Activated CD8-positive, alpha-beta memory T cell treated with anti-CD3 and anti-CD28 coated beads for 36 hours (primary cell): ENCODE data around the gene ADIRF. TPM values are rescaled to one million over a fixed set of nuclear protein-coding genes. Genes with fewer than 3 reads are reported as not detected.
"Not testable (repeated sequence)": the region's sequence is repeated elsewhere in the genome, so short reads cannot be mapped to it uniquely, and the experiment has no call there.

Source experiments
- CTCF ChIA-PET: fragments of 350-600 bp; sonication (Branson Sonifier 250); formaldehyde crosslinking; loops from one replicate; lab custom pipeline; 2021; ENCODE audit warnings: antibody characterized with exemption; lab: Charles Lee
- POLR2A ChIA-PET: fragments of 350-600 bp; sonication (Branson Sonifier 250); formaldehyde crosslinking; loops from one replicate; lab custom pipeline; 2021; ENCODE audit warnings: antibody characterized with exemption; lab: Charles Lee
- total RNA-seq, 2 experiments: library from RNA; stranded (reverse); gene quantifications; one replicate each; pipeline ENCODE4 v1.2.3, GENCODE V29; 2021

The ADIRF gene
- total RNA-seq: not detected

- CTCF ChIA-PET: interaction anchor here (1.1 to 2.1 kb wide), 6 partner anchors 26 to 568 kb away, joined by 3 to 5 read pairs (median 4); no protein-coding TSS in a partner anchor
- POLR2A ChIA-PET: no interaction called here
Observed at GRCh38 chr10:86968271-86968993, at the start of gene ADIRF. Gene ADIRF (plus strand): TSS chr10:86968482. CDS start chr10:86968545, 63 bp downstream.

GRCh38 chr10:86922553-86922961 lies 45.7 kb upstream of the ADIRF start:
- POLR2A ChIA-PET: no interaction called here
- CTCF ChIA-PET: no interaction called here

- CTCF ChIA-PET: interaction anchor here (0.6 to 1.6 kb wide), 3 partner anchors 9 to 241 kb away, joined by 3 to 6 read pairs (median 5); no protein-coding TSS in a partner anchor
- POLR2A ChIA-PET: no interaction called here
Observed at GRCh38 chr10:86929468-86930380, 38.6 kb upstream of the ADIRF start.

- POLR2A ChIA-PET: no interaction called here
- CTCF ChIA-PET: interaction anchor here (0.5 kb wide), 1 partner anchor 117 kb away, joined by 4 read pairs; no protein-coding TSS in a partner anchor
Observed at GRCh38 chr10:86931872-86932271, 36.4 kb upstream of the ADIRF start.

- ChIA-PET CTCF (interaction anchor here (1.3 kb wide), 1 partner anchor 32 kb away, joined by 3 read pairs; no protein-coding TSS in a partner anchor), POLR2A (no interaction called here)
Observed at GRCh38 chr10:86932674-86933073, 35.6 kb upstream of the ADIRF start.

GRCh38 chr10:86934162-86934711 lies 34.0 kb upstream of the ADIRF start:
- CTCF ChIA-PET, POLR2A ChIA-PET: not testable (repeated sequence)

- ChIA-PET POLR2A (no interaction called here), CTCF (interaction anchor here (0.5 to 0.8 kb wide), 2 partner anchors 11 to 117 kb away, joined by 3 read pairs; no protein-coding TSS in a partner anchor)
Observed at GRCh38 chr10:86936661-86937501, 31.4 kb upstream of the ADIRF start.

- ChIA-PET CTCF (interaction anchor here (0.8 to 1.2 kb wide), 2 partner anchors 10 to 249 kb away, joined by 3 read pairs; no protein-coding TSS in a partner anchor), POLR2A (no interaction called here)
Observed at GRCh38 chr10:86937502-86938154, 30.7 kb upstream of the ADIRF start.

- ChIA-PET CTCF (interaction anchor here (0.7 to 2.1 kb wide), 8 partner anchors 8 to 250 kb away, joined by 3 to 16 read pairs (median 7); no protein-coding TSS in a partner anchor), POLR2A (no interaction called here)
Observed at GRCh38 chr10:86938260-86938659, 30.0 kb upstream of the ADIRF start.

- CTCF ChIA-PET: interaction anchor here (0.6 to 2.1 kb wide), 10 partner anchors 9 to 168 kb away, joined by 3 to 12 read pairs (median 4); partner anchors contain the start of genes ADIRF, MMRN2 and SNCG
- POLR2A ChIA-PET: not testable (repeated sequence)
Observed at GRCh38 chr10:86940076-86940475, 28.2 kb upstream of the ADIRF start.

GRCh38 chr10:86940677-86941076 lies 27.6 kb upstream of the ADIRF start:
- CTCF ChIA-PET: interaction anchor here (1.7 kb wide), 1 partner anchor 28 kb away, joined by 5 read pairs; the partner anchor contains the start of gene ADIRF
- POLR2A ChIA-PET: no interaction called here

GRCh38 chr10:86941426-86941825 lies 26.9 kb upstream of the ADIRF start:
- CTCF ChIA-PET: interaction anchor here (0.7 to 1.7 kb wide), 2 partner anchors 28 to 258 kb away, joined by 4 to 5 read pairs; partner anchors contain the start of gene ADIRF
- POLR2A ChIA-PET: no interaction called here

GRCh38 chr10:86941991-86942421 lies 26.3 kb upstream of the ADIRF start:
- POLR2A ChIA-PET: no interaction called here
- CTCF ChIA-PET: interaction anchor here (0.8 to 1.7 kb wide), 3 partner anchors 19 to 27 kb away, joined by 3 to 5 read pairs (median 5); partner anchors contain the start of gene ADIRF

- POLR2A ChIA-PET: no interaction called here
- CTCF ChIA-PET: interaction anchor here (0.8 to 1.7 kb wide), 3 partner anchors 18 to 26 kb away, joined by 3 to 5 read pairs (median 5); partner anchors contain the start of gene ADIRF
Observed at GRCh38 chr10:86942441-86943315, 25.6 kb upstream of the ADIRF start.

GRCh38 chr10:86943316-86944030 lies 24.8 kb upstream of the ADIRF start:
- ChIA-PET POLR2A (no interaction called here), CTCF (interaction anchor here (1.6 kb wide), 1 partner anchor 24 kb away, joined by 5 read pairs; no protein-coding TSS in a partner anchor)

- ChIA-PET POLR2A (no interaction called here), CTCF (no interaction called here)
Observed at GRCh38 chr10:86944031-86944419, 24.3 kb upstream of the ADIRF start.
